CD4-positive, alpha-beta T cell (primary cell): Measurements from ENCODE around the gene ZFP69. TPM values are rescaled to one million over a fixed set of nuclear protein-coding genes. Genes with fewer than 3 reads are reported as not detected.

Experiments used
- ATAC-seq: fragments of 200-7000 bp; cut with Tn5 transposase; one replicate; pipeline ENCODE4 v1.10.0; 2022; ENCODE audit warnings: mild to moderate bottlenecking; ENCODE audit not compliant: poor library complexity
- CTCF ChIA-PET: fragments of 350-600 bp; sonication (Branson Sonifier 250); formaldehyde crosslinking; loops from one replicate; lab custom pipeline; 2021; ENCODE audit warnings: antibody characterized with exemption, inconsistent platforms; lab: Charles Lee
- POLR2A ChIA-PET: fragments of 350-600 bp; sonication (Branson Sonifier 250); formaldehyde crosslinking; loops from one replicate; lab custom pipeline; 2021; ENCODE audit warnings: antibody characterized with exemption, inconsistent platforms; lab: Charles Lee
- DNase-seq, 14 experiments: peaks; one replicate each; pipeline ENCODE4 v3.0.0-alpha.2; 2013 to 2020; ENCODE audit warnings: mixed read lengths in 2 of 14
- H3K27ac ChIP-seq, 2 donors: one replicate each; pipeline versions ENCODE4 v1.5.1 to v1.7.0; 2013; ENCODE audit warnings: low read length in 2 of 2, low read depth in 1 of 2, mild to moderate bottlenecking in 1 of 2
- H3K27me3 ChIP-seq, 2 experiments: 1 replicate in 1 of 2; 2 replicates in 1 of 2; pipeline versions ENCODE4 v1.6.1 to v1.7.0; 2013; ENCODE audit warnings: low read length in 2 of 2, control low read depth in 1 of 2, mild to moderate bottlenecking in 1 of 2, moderate library complexity in 1 of 2; ENCODE audit not compliant: insufficient read depth in 2 of 2, control insufficient read depth in 1 of 2
- H3K36me3 ChIP-seq: one replicate; pipeline ENCODE4 v1.6.1; 2013; ENCODE audit warnings: low read length, control low read depth; ENCODE audit not compliant: insufficient read depth
- H3K4me1 ChIP-seq: one replicate; pipeline ENCODE4 v1.6.1; 2013; ENCODE audit warnings: low read length, control low read depth; ENCODE audit not compliant: insufficient read depth
- H3K4me3 ChIP-seq: one replicate; pipeline ENCODE4 v1.5.1; 2013; ENCODE audit warnings: mild to moderate bottlenecking, low read length, moderate library complexity
- H3K9me3 ChIP-seq, 2 experiments: 1 replicate in 1 of 2; 2 replicates in 1 of 2; pipeline versions ENCODE4 v1.6.1 to v1.7.0; 2013; ENCODE audit warnings: low read length in 2 of 2, mild to moderate bottlenecking in 2 of 2, control low read depth in 1 of 2, moderate library complexity in 1 of 2; ENCODE audit not compliant: control insufficient read depth in 1 of 2, insufficient read depth in 1 of 2
- H3K27ac Mint-ChIP-seq: one replicate; pipeline ENCODE4 v1.8.0; 2020; ENCODE audit warnings: mixed read lengths
- H3K27me3 Mint-ChIP-seq: one replicate; pipeline ENCODE4 v1.8.0; 2021; ENCODE audit warnings: mixed read lengths
- H3K36me3 Mint-ChIP-seq: one replicate; pipeline ENCODE4 v1.8.0; 2021; ENCODE audit warnings: low read depth, mixed read lengths
- H3K4me1 Mint-ChIP-seq: one replicate; pipeline ENCODE4 v1.8.0; 2021; ENCODE audit warnings: low read depth, mixed read lengths
- H3K4me3 Mint-ChIP-seq: one replicate; pipeline ENCODE4 v1.8.0; 2020; ENCODE audit warnings: mild to moderate bottlenecking, mixed read lengths
- H3K9me3 Mint-ChIP-seq: one replicate; pipeline ENCODE4 v1.8.0; 2020; ENCODE audit warnings: mixed read lengths
- CTCF ChIP-seq: fragments of 200-600 bp; IDR thresholded peaks from one replicate; pipeline ENCODE4 v1.8.0; 2022; ENCODE audit warnings: antibody characterized with exemption, mild to moderate bottlenecking
- intact Hi-C, 2 experiments: fragments of 100-400 bp; cut with DNase I in 1 of 2; cut with micrococcal nuclease in 1 of 2; formaldehyde crosslinking; loops; one replicate each; pipeline versions ENCODE4 v1.15.1 to v1.9.0; 2023 to 2025; cut with DNase I, micrococcal nuclease
- total RNA-seq, 174 experiments: library from RNA in 2 of 174; stranded (reverse) in 2 of 174; gene quantifications; one replicate each; pipeline ENCODE4 v1.2.3 and lab custom pipeline; 2021 to 2026

The ZFP69 gene
- total RNA-seq, 2 experiments from 2014 or later: 1.1 to 1.4 TPM

- H3K36me3 ChIP-seq: no peaks in the 10 kb centered on the region
- CTCF ChIA-PET: interaction anchor here (0.6 to 1.7 kb wide), 3 partner anchors 11 to 67 kb away, joined by 3 to 10 read pairs (median 4); partner anchors contain the start of gene ZNF684
- H3K9me3 Mint-ChIP-seq: peaks cover 7% of the 10 kb centered on the region
- no peaks in the 10 kb centered on the region for H3K27me3 ChIP-seq
- peak overlapping the region; percentile 88 for H3K4me3 Mint-ChIP-seq
- DNase-seq (peak in 1 of 14 experiments; percentile 10), ATAC-seq (no peak)
- H3K27me3 Mint-ChIP-seq: no peaks in the 10 kb centered on the region
- TF ChIP-seq CTCF: no peak
- H3K27ac Mint-ChIP-seq: peak overlapping the region; percentile 50
- intact Hi-C loops: loop anchor here in 1 of 2 experiments (2.0 to 5.0 kb wide), 2 partner anchors 23 to 56 kb away; partner anchors contain the start of genes ZFP69B and ZNF684
- peaks cover 24 to 36% of the 10 kb centered on the region in 2 experiments for H3K9me3 ChIP-seq
- H3K4me1 Mint-ChIP-seq: peaks cover 15% of the 10 kb centered on the region
- H3K27ac ChIP-seq: peak overlapping the region; percentile 5 to 35
- peak overlapping the region; percentile 97 for H3K4me3 ChIP-seq
- H3K4me1 ChIP-seq: peaks cover 17% of the 10 kb centered on the region
- peaks cover 82% of the 10 kb centered on the region for H3K36me3 Mint-ChIP-seq
- POLR2A ChIA-PET: interaction anchor here (0.6 to 1.7 kb wide), 5 partner anchors 24 to 1350 kb away, joined by 3 to 13 read pairs (median 7); partner anchors contain the start of genes NFYC, ZFP69B and ZNF684
Measured at GRCh38 chr1:40507973-40508372, 30.9 kb downstream of the ZFP69 start.

- peak; percentile 98 for ATAC-seq
- Histone ChIP-seq H3K9me3 (peaks cover 17 to 35% of the 10 kb centered on the region in 2 experiments), H3K27me3 (no peaks in the 10 kb centered on the region), H3K36me3 (no peaks in the 10 kb centered on the region), H3K4me3 (peak within 1 kb of the TSS; percentile 97), H3K4me1 (peaks cover 17% of the 10 kb centered on the region), H3K27ac (peak within 1 kb of the TSS; percentile 5 to 35)
- CTCF ChIA-PET: interaction anchor here (0.6 to 1.7 kb wide), 3 partner anchors 12 to 274 kb away, joined by 3 to 10 read pairs (median 4); partner anchors contain the start of gene ZNF684
- Mint-ChIP-seq H3K4me1 (peaks cover 15% of the 10 kb centered on the region), H3K36me3 (peaks cover 76% of the 10 kb centered on the region), H3K4me3 (peak within 1 kb of the TSS; percentile 88), H3K27ac (peak within 1 kb of the TSS; percentile 50), H3K9me3 (peaks cover 5% of the 10 kb centered on the region), H3K27me3 (no peaks in the 10 kb centered on the region)
- intact Hi-C loops: loop anchor here in 1 of 2 experiments (2.0 to 5.0 kb wide), 2 partner anchors 22 to 56 kb away; partner anchors contain the start of genes ZFP69B and ZNF684
- DNase-seq: peak; percentile 53 to 87 (median 77)
- no peak for TF ChIP-seq CTCF
- POLR2A ChIA-PET: interaction anchor here (0.6 to 1.7 kb wide), 7 partner anchors 23 to 663 kb away, joined by 3 to 13 read pairs (median 5); partner anchors contain the start of genes CITED4, NFYC, ZFP69B and ZNF684
Measured at GRCh38 chr1:40508375-40509341, 31.6 kb downstream of the ZFP69 start, which contains the start of gene EXO5. TSS of gene EXO5 (plus strand) at chr1:40508767. CDS start at chr1:40514545, 5,778 bp downstream.

- POLR2A ChIA-PET: no interaction called here
- ATAC-seq: no peak
- no peak overlapping the region for H3K27ac Mint-ChIP-seq
Measured at GRCh38 chr1:40519517-40519916, 42.4 kb downstream of the ZFP69 start.

More at GRCh38 chr1:40519517-40519916, 42.4 kb downstream of the ZFP69 start:
- Histone ChIP-seq H3K4me3 (no peak overlapping the region), H3K36me3 (no peaks in the 10 kb centered on the region), H3K27ac (no peak overlapping the region), H3K9me3 (peaks cover 42 to 46% of the 10 kb centered on the region in 2 experiments), H3K27me3 (no peaks in the 10 kb centered on the region), H3K4me1 (no peaks in the 10 kb centered on the region)
- H3K4me1 Mint-ChIP-seq: no peaks in the 10 kb centered on the region
- no peak overlapping the region for H3K4me3 Mint-ChIP-seq
- CTCF ChIA-PET: no interaction called here
- TF ChIP-seq CTCF: no peak
- H3K36me3 Mint-ChIP-seq: peaks cover 42% of the 10 kb centered on the region
- no peak for DNase-seq
- peaks cover 18% of the 10 kb centered on the region for H3K9me3 Mint-ChIP-seq
- peaks cover 10% of the 10 kb centered on the region for H3K27me3 Mint-ChIP-seq
- intact Hi-C loops: no loop called here
